ENCODE results near the gene ALG2. TPM values are rescaled to one million over a fixed set of nuclear protein-coding genes. Genes with fewer than 3 reads are reported as not detected.

ALG2 gene
- polyA plus RNA-seq, 2 donors: 11.8 to 15.6 TPM

- WGBS, 2 donors: 50 to 58% methylated on average over 10 of the region's 10 CpGs
- Histone ChIP-seq H3K36me3 (ENCODE audit: control insufficient read depth in 2 of 2, insufficient read depth in 2 of 2, low read length in 1 of 2) (no peaks in the 10 kb centered on the region), H3K27ac (ENCODE audit: low read depth in 2 of 2, low read length in 1 of 2) (no peak overlapping the region), H3K9me3 (ENCODE audit: control insufficient read depth in 2 of 2, insufficient read depth in 1 of 2, low read depth in 1 of 2, low read length in 1 of 2) (no peaks in the 10 kb centered on the region), H3K27me3 (ENCODE audit: control insufficient read depth in 1 of 2, insufficient read depth in 2 of 2, low read length in 2 of 2) (no peaks in the 10 kb centered on the region), H3K4me1 (ENCODE audit: control insufficient read depth in 2 of 2, insufficient read depth in 2 of 2, low read length in 1 of 2) (no peaks in the 10 kb centered on the region), H3K4me3 (ENCODE audit: low read depth in 1 of 2, low read length in 2 of 2) (no peak overlapping the region)
Measured at GRCh38 chr9:99169982-99170761, 51.6 kb downstream of the ALG2 start.

- Histone ChIP-seq H3K27ac (ENCODE audit: low read depth in 2 of 2, low read length in 1 of 2) (no peak overlapping the region), H3K36me3 (ENCODE audit: control insufficient read depth in 2 of 2, insufficient read depth in 2 of 2, low read length in 1 of 2) (no peaks in the 10 kb centered on the region), H3K4me1 (ENCODE audit: control insufficient read depth in 2 of 2, insufficient read depth in 2 of 2, low read length in 1 of 2) (no peaks in the 10 kb centered on the region), H3K27me3 (ENCODE audit: control insufficient read depth in 1 of 2, insufficient read depth in 2 of 2, low read length in 2 of 2) (no peaks in the 10 kb centered on the region), H3K9me3 (ENCODE audit: control insufficient read depth in 2 of 2, insufficient read depth in 1 of 2, low read depth in 1 of 2, low read length in 1 of 2) (no peaks in the 10 kb centered on the region), H3K4me3 (ENCODE audit: low read depth in 1 of 2, low read length in 2 of 2) (no peak overlapping the region)
- 76 to 79% methylated on average over 2 of the region's 2 CpGs for WGBS, 2 donors
Measured at GRCh38 chr9:99169086-99169485, 52.7 kb downstream of the ALG2 start.

GRCh38 chr9:99167694-99168093 lies 54.0 kb downstream of the ALG2 start:
- Histone ChIP-seq H3K9me3 (ENCODE audit: control insufficient read depth in 2 of 2, insufficient read depth in 1 of 2, low read depth in 1 of 2, low read length in 1 of 2) (no peaks in the 10 kb centered on the region), H3K27me3 (ENCODE audit: control insufficient read depth in 1 of 2, insufficient read depth in 2 of 2, low read length in 2 of 2) (no peaks in the 10 kb centered on the region), H3K4me1 (ENCODE audit: control insufficient read depth in 2 of 2, insufficient read depth in 2 of 2, low read length in 1 of 2) (no peaks in the 10 kb centered on the region), H3K27ac (ENCODE audit: low read depth in 2 of 2, low read length in 1 of 2) (no peak overlapping the region), H3K4me3 (ENCODE audit: low read depth in 1 of 2, low read length in 2 of 2) (no peak overlapping the region), H3K36me3 (ENCODE audit: control insufficient read depth in 2 of 2, insufficient read depth in 2 of 2, low read length in 1 of 2) (no peaks in the 10 kb centered on the region)
- WGBS, 2 donors: 56 to 74% methylated on average over 3 of the region's 3 CpGs

- Histone ChIP-seq H3K9me3 (ENCODE audit: control insufficient read depth in 2 of 2, insufficient read depth in 1 of 2, low read depth in 1 of 2, low read length in 1 of 2) (no peaks in the 10 kb centered on the region), H3K36me3 (ENCODE audit: control insufficient read depth in 2 of 2, insufficient read depth in 2 of 2, low read length in 1 of 2) (no peaks in the 10 kb centered on the region), H3K27me3 (ENCODE audit: control insufficient read depth in 1 of 2, insufficient read depth in 2 of 2, low read length in 2 of 2) (no peaks in the 10 kb centered on the region), H3K4me1 (ENCODE audit: control insufficient read depth in 2 of 2, insufficient read depth in 2 of 2, low read length in 1 of 2) (no peaks in the 10 kb centered on the region), H3K27ac (ENCODE audit: low read depth in 2 of 2, low read length in 1 of 2) (no peak overlapping the region), H3K4me3 (ENCODE audit: low read depth in 1 of 2, low read length in 2 of 2) (no peak overlapping the region)
- WGBS, 2 donors: 72 to 74% methylated on average over 4 of the region's 4 CpGs
Measured at GRCh38 chr9:99167119-99167518, 54.6 kb downstream of the ALG2 start.

Other genes with a start within 250 kb of the ALG2 start
- gene TGFBR1, start 116.8 kb downstream of the ALG2 start, polyA plus RNA-seq: 1 to 10 TPM; 6.6 TPM
- 100 to 1,000 TPM; 141 to 181 TPM for gene SEC61B, start 340 bp upstream of the ALG2 start, polyA plus RNA-seq